CD4-positive, alpha-beta T cell treated with Interleukin-6 at 100 ng/mL for 8 hours (primary cell): ENCODE results near the gene CCIN.
"Not testable (repeated sequence)": the region's sequence is repeated elsewhere in the genome, so short reads cannot be mapped to it uniquely, and the experiment has no call there.

Source experiments
- DNase-seq: peaks from one replicate; pipeline ENCODE4 v3.0.0-alpha.2; 2020; ENCODE audit warnings: mixed read lengths, low spot score

CCIN gene

GRCh38 chr9:36169166-36169565 lies at the start of gene CCIN:
Gene CCIN (plus strand): TSS chr9:36169388. CDS start chr9:36169503, 115 bp downstream.
- DNase-seq = no peak

- no peak for DNase-seq
Observed at GRCh38 chr9:36119476-36119875, 49.7 kb upstream of the CCIN start.

GRCh38 chr9:36120705-36121104 lies 48.5 kb upstream of the CCIN start:
- no peak for DNase-seq

GRCh38 chr9:36121971-36122370 lies 47.2 kb upstream of the CCIN start:
- no peak for DNase-seq

GRCh38 chr9:36123515-36123914 lies 45.7 kb upstream of the CCIN start:
- no peak for DNase-seq

- no peak for DNase-seq
Observed at GRCh38 chr9:36125062-36125855, 43.9 kb upstream of the CCIN start.

GRCh38 chr9:36126016-36126730 lies 43.0 kb upstream of the CCIN start:
- no peak for DNase-seq

- DNase-seq = no peak
Observed at GRCh38 chr9:36127652-36128244, 41.4 kb upstream of the CCIN start.

GRCh38 chr9:36128349-36128748 lies 40.8 kb upstream of the CCIN start:
- no peak for DNase-seq

GRCh38 chr9:36129139-36129538 lies 40.0 kb upstream of the CCIN start:
- no peak for DNase-seq

GRCh38 chr9:36131666-36132065 lies 37.5 kb upstream of the CCIN start:
- DNase-seq = not testable (repeated sequence)

GRCh38 chr9:36132086-36132485 lies 37.1 kb upstream of the CCIN start:
- no peak for DNase-seq

- DNase-seq = no peak
Observed at GRCh38 chr9:36134761-36135505, 34.3 kb upstream of the CCIN start.

GRCh38 chr9:36135741-36136271 lies 33.4 kb upstream of the CCIN start:
- DNase-seq = no peak

- DNase-seq = peak; percentile 71
Observed at GRCh38 chr9:36136272-36136893, 32.8 kb upstream of the CCIN start, which contains the start of gene GLIPR2. Gene GLIPR2 (plus strand): TSS chr9:36136733. CDS start chr9:36136779, 46 bp downstream.

- DNase-seq = no peak
Observed at GRCh38 chr9:36136894-36137391, 32.2 kb upstream of the CCIN start.

GRCh38 chr9:36137392-36138004 lies 31.7 kb upstream of the CCIN start:
- no peak for DNase-seq

GRCh38 chr9:36138496-36138895 lies 30.7 kb upstream of the CCIN start:
- DNase-seq = no peak

- DNase-seq = no peak
Observed at GRCh38 chr9:36138901-36139300, 30.3 kb upstream of the CCIN start.
